Keratinocyte (primary cell): ENCODE measurements around the gene HPS1.

ENCODE experiments used
- CTCF ChIP-seq, 3 experiments: IDR thresholded peaks in 1 of 3; conservative IDR thresholded peaks in 1 of 3; optimal IDR thresholded peaks in 1 of 3; 2 replicates in 2 of 3; 3 replicates in 1 of 3; pipeline versions ENCODE3 to v1.5.1; 2011; ENCODE audit warnings: low read length in 3 of 3, mild to moderate bottlenecking in 3 of 3, moderate library complexity in 2 of 3, control low read depth in 1 of 3, inconsistent platforms in 1 of 3; ENCODE audit not compliant: insufficient read depth in 2 of 3; ENCODE audit errors: extremely low read depth in 1 of 3
- EZH2 ChIP-seq: IDR thresholded peaks from one replicate; pipeline ENCODE4 v1.6.1; 2012; ENCODE audit warnings: inconsistent platforms, mild to moderate bottlenecking, low read length, moderate library complexity

- TF ChIP-seq CTCF (optimal IDR thresholded peaks at IDR 0.05 in 1 of 3, IDR thresholded peaks at IDR 0.05 in 1 of 3, conservative IDR thresholded peaks at IDR 0.05 in 1 of 3; ENCODE audit: extremely low read depth in 1 of 3, insufficient read depth in 2 of 3, low read length in 3 of 3): no peak
- no peak for TF ChIP-seq EZH2
These were observed 17.2 kb downstream of the HPS1 start for GRCh38 chr10:98429320-98430072.
